ENCODE data around the gene ZNF106. TPM values are rescaled to one million over a fixed set of nuclear protein-coding genes. Genes with fewer than 3 reads are reported as not detected.

Gene ZNF106
- total and polyA plus RNA-seq, 2 of the 4 experiments (the other 2 are of a cell fraction) = 19.2 to 87.5 TPM

DNA sequence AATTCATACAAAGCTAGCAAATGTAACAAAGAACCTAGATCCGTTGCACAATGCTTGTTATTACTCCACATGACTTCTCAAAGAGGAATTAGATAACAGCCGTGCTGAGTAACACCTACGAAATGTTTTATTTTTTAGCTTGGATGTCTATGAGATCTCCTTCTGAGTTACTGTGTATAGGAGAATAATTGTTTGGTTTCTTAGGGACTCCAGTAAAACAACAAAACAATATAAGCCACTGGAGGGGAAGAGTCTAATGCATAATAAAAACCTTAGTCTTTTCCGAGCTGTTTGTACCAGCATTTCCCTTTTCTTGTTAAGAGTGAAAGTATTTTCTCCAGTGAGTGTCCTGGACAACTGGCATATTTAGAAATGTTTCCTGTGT, 20.1 kb upstream of the ZNF106 start:
- H2AK9ac ChIP-seq (replicated peaks; ENCODE audit: low read depth, low read length, poor library complexity) = no peak overlapping the region
- peaks cover 12% of the 10 kb centered on the region for H3K36me3 ChIP-seq (ENCODE audit: control insufficient read depth, insufficient read depth, low read length)
- no peak overlapping the region for H3K9ac ChIP-seq (ENCODE audit: low read depth, low read length)
- no peak overlapping the region; the same call in 1 of the 2 replicates for H3K14ac ChIP-seq (replicated peaks; ENCODE audit: low read depth, low read length)
- H3K18ac ChIP-seq (ENCODE audit: low read depth, low read length) = peak overlapping the region; percentile 91; the same call in 1 of the 2 replicates
- DNase-seq = peak; percentile 84
- H3K4me3 ChIP-seq (ENCODE audit: insufficient read depth, low read depth, low read length) = no peak overlapping the region; the same call in 1 of the 2 replicates
- no peak overlapping the region for H4K91ac ChIP-seq (ENCODE audit: insufficient read depth, low read depth, low read length)
- no peak overlapping the region for H3K23ac ChIP-seq (ENCODE audit: low read depth, low read length)
- H2BK120ac ChIP-seq (ENCODE audit: low read depth, low read length) = no peak overlapping the region
- H4K20me1 ChIP-seq (ENCODE audit: insufficient read depth, low read length) = peaks cover 7% of the 10 kb centered on the region; the same call in 1 of the 2 replicates
- H3K56ac ChIP-seq (ENCODE audit: extremely low read depth, insufficient read depth, low read length) = no peak overlapping the region
- no peak overlapping the region; the same call in 1 of the 2 replicates for H4K5ac ChIP-seq (ENCODE audit: low read depth, low read length)
- H3K27ac ChIP-seq (ENCODE audit: insufficient read depth, low read length) = peak overlapping the region; percentile 52; the same call in 1 of the 2 replicates
- no peak overlapping the region for H2AK5ac ChIP-seq (ENCODE audit: low read depth, low read length)
- H4K8ac ChIP-seq (ENCODE audit: low read depth in 2 of 2, low read length in 2 of 2) = peak overlapping the region in 1 of 2 experiments; percentile 15; a peak in 1 of 4 replicates
- peaks cover 16% of the 10 kb centered on the region for H3K4me1 ChIP-seq (ENCODE audit: control insufficient read depth, insufficient read depth, low read length)
- TF ChIP-seq MAFK (IDR thresholded peaks at IDR 0.05; ENCODE audit: low read depth, low read length) (no peak), CEBPB (IDR thresholded peaks at IDR 0.05; ENCODE audit: low read depth, low read length) (peak; percentile 99), FOS (IDR thresholded peaks at IDR 0.05; ENCODE audit: low read depth, low read length) (peak; percentile 63; the same call in 1 of the 2 replicates), BHLHE40 (IDR thresholded peaks at IDR 0.05; ENCODE audit: low read depth, low read length) (peak; percentile 63), RFX5 (IDR thresholded peaks at IDR 0.05; ENCODE audit: low read depth, low read length) (no peak), RCOR1 (IDR thresholded peaks at IDR 0.05; ENCODE audit: insufficient replicate concordance, low read length) (no peak)
- TF ChIP-seq, protein P1, sequence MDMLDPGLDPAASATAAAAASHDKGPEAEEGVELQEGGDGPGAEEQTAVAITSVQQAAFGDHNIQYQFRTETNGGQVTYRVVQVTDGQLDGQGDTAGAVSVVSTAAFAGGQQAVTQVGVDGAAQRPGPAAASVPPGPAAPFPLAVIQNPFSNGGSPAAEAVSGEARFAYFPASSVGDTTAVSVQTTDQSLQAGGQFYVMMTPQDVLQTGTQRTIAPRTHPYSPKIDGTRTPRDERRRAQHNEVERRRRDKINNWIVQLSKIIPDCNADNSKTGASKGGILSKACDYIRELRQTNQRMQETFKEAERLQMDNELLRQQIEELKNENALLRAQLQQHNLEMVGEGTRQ (IDR thresholded peaks at IDR 0.05; ENCODE audit: low read depth, low read length) = peak; percentile 34; the same call in 1 of the 2 replicates
- TF ChIP-seq, protein P2, sequence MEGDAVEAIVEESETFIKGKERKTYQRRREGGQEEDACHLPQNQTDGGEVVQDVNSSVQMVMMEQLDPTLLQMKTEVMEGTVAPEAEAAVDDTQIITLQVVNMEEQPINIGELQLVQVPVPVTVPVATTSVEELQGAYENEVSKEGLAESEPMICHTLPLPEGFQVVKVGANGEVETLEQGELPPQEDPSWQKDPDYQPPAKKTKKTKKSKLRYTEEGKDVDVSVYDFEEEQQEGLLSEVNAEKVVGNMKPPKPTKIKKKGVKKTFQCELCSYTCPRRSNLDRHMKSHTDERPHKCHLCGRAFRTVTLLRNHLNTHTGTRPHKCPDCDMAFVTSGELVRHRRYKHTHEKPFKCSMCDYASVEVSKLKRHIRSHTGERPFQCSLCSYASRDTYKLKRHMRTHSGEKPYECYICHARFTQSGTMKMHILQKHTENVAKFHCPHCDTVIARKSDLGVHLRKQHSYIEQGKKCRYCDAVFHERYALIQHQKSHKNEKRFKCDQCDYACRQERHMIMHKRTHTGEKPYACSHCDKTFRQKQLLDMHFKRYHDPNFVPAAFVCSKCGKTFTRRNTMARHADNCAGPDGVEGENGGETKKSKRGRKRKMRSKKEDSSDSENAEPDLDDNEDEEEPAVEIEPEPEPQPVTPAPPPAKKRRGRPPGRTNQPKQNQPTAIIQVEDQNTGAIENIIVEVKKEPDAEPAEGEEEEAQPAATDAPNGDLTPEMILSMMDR (conservative IDR thresholded peaks at IDR 0.05; ENCODE audit: low read depth, low read length) = no peak
- H3K9me3 ChIP-seq (ENCODE audit: control insufficient read depth, insufficient read depth, low read length) = no peaks in the 10 kb centered on the region
- intact Hi-C loops (cut with micrococcal nuclease) = no loop called here
- peak overlapping the region; percentile 70 for H2BK5ac ChIP-seq (ENCODE audit: low read depth, low read length, poor library complexity, severe bottlenecking)
- WGBS, 2 experiments (ENCODE audit: extremely low coverage in 2 of 2, insufficient read length in 1 of 2) = no CpG with 5 or more reads among the region's 4 CpGs
- no peak overlapping the region for H3K4ac ChIP-seq (ENCODE audit: low read depth, low read length)
- no peaks in the 10 kb centered on the region for H3K27me3 ChIP-seq (ENCODE audit: control insufficient read depth, insufficient read depth, low read length)
- dilution Hi-C loops (cut with HindIII; ENCODE audit: low sequenced_read_pairs, unreplicated experiment) = no loop called here
- no TSS peak for BruUV-seq (replicated peaks)
- in situ Hi-C loops (cut with MboI; ENCODE audit: low sequenced_read_pairs) = no loop called here
- CTCF ChIA-PET = no interaction called here
- no peak overlapping the region for H2AFZ ChIP-seq (replicated peaks; ENCODE audit: low read length, poor library complexity)
- peaks cover 6% of the 10 kb centered on the region for H3K9me1 ChIP-seq (ENCODE audit: insufficient read depth, low read length)
- peak; percentile 85 for ATAC-seq (ENCODE audit: low read depth)
- H3K4me2 ChIP-seq (ENCODE audit: low read depth, low read length) = peak overlapping the region; percentile 78
- no peak overlapping the region for H2BK20ac ChIP-seq (ENCODE audit: low read depth, low read length)
- POLR2A ChIA-PET (ENCODE audit: unreplicated experiment) = interaction anchor here (1.5 to 1.6 kb wide), 2 partner anchors 11 to 20 kb away, joined by 4 read pairs; partner anchors contain the start of gene ZNF106
- H2BK15ac ChIP-seq (ENCODE audit: low read depth, low read length) = no peak overlapping the region
- peaks cover 16 to 59% of the 10 kb centered on the region in 2 experiments; a peak in 2 of 4 replicates for H3K79me1 ChIP-seq (ENCODE audit: low read depth in 1 of 2, low read length in 2 of 2)
